ENCODE results near the gene SPRED1. TPM values are rescaled to one million over a fixed set of nuclear protein-coding genes. Genes with fewer than 3 reads are reported as not detected.

The SPRED1 gene
- total and polyA plus RNA-seq, 11 donors = 3.3 to 34.8 (median 9.7) TPM

DNA sequence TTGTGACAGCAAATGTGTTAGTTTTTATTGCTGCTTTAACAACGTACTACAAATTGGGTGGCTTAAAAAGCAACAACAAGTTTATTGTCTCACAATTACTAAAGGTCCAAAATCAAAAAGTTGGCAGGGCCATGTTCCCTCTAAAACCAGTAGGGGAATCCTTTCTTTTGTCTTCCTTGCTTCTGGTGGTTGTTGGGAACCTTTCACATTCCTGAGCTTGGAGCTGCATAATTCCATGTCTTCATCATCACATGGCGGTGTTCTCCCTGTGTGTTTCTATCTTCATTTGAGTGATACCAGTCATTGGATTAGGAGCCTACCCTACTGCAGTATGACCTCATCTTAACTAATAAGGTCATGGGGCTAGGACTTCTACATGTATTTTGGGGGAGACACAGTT is 7.4 kb downstream of the SPRED1 start:
- Histone ChIP-seq H3K9me3 (no peaks in the 10 kb centered on the region), H3K4me1 (peaks cover 0 to 85% (median 30%) of the 10 kb centered on the region in 12 donors), H3K27me3 (no peaks in the 10 kb centered on the region), H3K4me3 (no peak overlapping the region), H3K36me3 (no peaks in the 10 kb centered on the region), H3K27ac (no peak overlapping the region)
- no peak for DNase-seq
- intact Hi-C loops (cut with DNase I) = no loop called here
- TF ChIP-seq, protein P1, sequence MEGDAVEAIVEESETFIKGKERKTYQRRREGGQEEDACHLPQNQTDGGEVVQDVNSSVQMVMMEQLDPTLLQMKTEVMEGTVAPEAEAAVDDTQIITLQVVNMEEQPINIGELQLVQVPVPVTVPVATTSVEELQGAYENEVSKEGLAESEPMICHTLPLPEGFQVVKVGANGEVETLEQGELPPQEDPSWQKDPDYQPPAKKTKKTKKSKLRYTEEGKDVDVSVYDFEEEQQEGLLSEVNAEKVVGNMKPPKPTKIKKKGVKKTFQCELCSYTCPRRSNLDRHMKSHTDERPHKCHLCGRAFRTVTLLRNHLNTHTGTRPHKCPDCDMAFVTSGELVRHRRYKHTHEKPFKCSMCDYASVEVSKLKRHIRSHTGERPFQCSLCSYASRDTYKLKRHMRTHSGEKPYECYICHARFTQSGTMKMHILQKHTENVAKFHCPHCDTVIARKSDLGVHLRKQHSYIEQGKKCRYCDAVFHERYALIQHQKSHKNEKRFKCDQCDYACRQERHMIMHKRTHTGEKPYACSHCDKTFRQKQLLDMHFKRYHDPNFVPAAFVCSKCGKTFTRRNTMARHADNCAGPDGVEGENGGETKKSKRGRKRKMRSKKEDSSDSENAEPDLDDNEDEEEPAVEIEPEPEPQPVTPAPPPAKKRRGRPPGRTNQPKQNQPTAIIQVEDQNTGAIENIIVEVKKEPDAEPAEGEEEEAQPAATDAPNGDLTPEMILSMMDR (IDR thresholded peaks at IDR 0.05) = no peak
- no peak for TF ChIP-seq POLR2A (IDR thresholded peaks at IDR 0.05)
- WGBS, 4 donors = 63 to 83% (median 73%) methylated on average over 2 of the region's 2 CpGs
- no peak for ATAC-seq

DNA sequence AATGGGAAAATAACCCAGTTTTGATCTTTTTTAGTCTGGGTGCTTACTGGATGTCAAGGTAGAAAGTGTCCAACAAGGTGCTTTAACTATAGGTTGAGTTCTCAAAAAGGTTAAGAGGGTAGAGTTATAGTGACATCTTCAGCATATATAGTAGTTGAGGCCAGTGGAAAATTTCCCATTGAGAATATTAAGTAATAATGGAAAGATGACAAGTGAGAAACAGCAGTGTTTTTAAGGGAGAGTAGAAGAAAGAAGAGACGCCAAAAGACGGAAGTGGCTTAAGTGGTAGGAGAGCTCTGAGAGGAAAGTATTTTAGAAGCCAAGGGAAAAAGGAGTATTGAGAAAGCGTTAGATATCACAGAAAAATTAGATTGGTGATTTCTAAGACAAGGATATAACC is 10.6 kb downstream of the SPRED1 start:
- Histone ChIP-seq H3K4me3 (no peak overlapping the region), H3K36me3 (peaks cover 0 to 4% (median 0%) of the 10 kb centered on the region in 9 donors), H3K27ac (no peak overlapping the region), H3K9me3 (no peaks in the 10 kb centered on the region), H3K4me1 (peaks cover 0 to 76% (median 24%) of the 10 kb centered on the region in 12 donors), H3K27me3 (no peaks in the 10 kb centered on the region)
- intact Hi-C loops (cut with DNase I) = no loop called here
- WGBS, 4 donors = 92 to 98% (median 94%) methylated on average over 3 of the region's 3 CpGs
- DNase-seq (no peak), ATAC-seq (no peak)
- TF ChIP-seq POLR2A (IDR thresholded peaks at IDR 0.05) = no peak
- TF ChIP-seq, protein P1 (IDR thresholded peaks at IDR 0.05) = no peak

DNA sequence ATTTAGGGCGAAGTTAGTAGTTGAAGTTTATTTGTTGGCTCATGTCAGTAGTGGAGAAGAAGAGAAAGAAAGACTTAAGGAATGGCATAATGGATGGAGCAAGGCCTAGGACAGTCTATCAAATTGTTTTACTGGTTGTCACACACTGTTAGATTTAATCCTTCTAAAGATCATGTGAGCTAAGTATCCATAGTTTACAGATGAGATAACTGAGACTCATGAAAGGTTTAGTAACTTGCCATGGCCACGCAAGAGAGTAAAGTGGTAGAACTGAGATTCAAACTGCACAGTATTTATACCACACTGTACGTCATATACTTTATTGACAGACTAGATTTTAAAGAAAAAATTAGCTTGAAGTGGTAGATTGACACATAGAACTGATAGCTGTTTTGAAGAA is 11.4 kb downstream of the SPRED1 start:
- Histone ChIP-seq H3K4me3 (no peak overlapping the region), H3K27ac (no peak overlapping the region), H3K4me1 (peaks cover 0 to 71% (median 21%) of the 10 kb centered on the region in 12 donors), H3K36me3 (peaks cover 0 to 11% (median 0%) of the 10 kb centered on the region in 9 donors), H3K9me3 (no peaks in the 10 kb centered on the region), H3K27me3 (no peaks in the 10 kb centered on the region)
- DNase-seq (no peak), ATAC-seq (no peak)
- intact Hi-C loops (cut with DNase I) = no loop called here
- 80 to 89% (median 87%) methylated on average over 3 of the region's 3 CpGs for WGBS, 4 donors
- TF ChIP-seq POLR2A (IDR thresholded peaks at IDR 0.05) = no peak

DNA sequence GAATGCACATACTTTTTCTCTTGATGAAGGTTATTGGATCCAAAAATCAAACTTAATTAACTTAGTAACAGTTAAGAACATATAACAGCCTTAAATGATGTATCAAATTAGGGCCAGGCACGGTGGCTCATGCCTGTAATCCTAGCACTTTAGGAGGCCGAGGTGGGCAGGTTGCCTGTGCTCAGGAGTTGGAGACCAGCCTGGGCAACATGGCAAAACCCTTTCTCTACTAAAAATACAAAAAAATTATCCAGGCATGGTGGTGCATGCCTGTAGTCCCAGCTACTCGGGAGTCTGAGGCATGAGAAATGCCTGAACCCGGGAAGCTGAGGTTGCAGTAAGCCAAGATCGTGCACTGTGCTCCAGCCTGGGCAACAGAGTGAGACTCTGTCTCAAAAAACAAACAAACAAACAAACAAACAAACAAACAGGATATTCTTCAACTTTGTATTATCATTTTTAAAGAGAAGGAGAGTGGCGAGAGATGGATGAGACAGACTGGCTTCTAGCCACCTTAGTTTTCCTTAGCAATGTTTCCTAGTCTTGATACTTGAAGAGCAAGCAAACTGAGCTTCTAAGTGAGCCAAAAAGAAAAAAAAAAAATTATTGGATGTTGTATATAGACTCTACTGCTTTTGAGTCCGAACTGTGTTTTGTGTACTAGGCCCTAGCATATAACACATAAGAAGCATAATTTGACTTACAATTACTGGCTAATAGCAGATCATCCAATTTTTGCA is 13.8 kb downstream of the SPRED1 start:
- ATAC-seq (peak in 2 of 4 donors; percentile 9 to 43), DNase-seq (no peak)
- Histone ChIP-seq H3K9me3 (no peaks in the 10 kb centered on the region), H3K27me3 (no peaks in the 10 kb centered on the region), H3K27ac (no peak overlapping the region), H3K4me3 (no peak overlapping the region), H3K4me1 (peaks cover 0 to 60% (median 18%) of the 10 kb centered on the region in 12 donors), H3K36me3 (peaks cover 0 to 20% (median 0%) of the 10 kb centered on the region in 9 donors)
- intact Hi-C loops (cut with DNase I) = loop anchor here in 1 of 10 donors (5.0 kb wide), 1 partner anchor 51 kb away; no protein-coding TSS in a partner anchor
- WGBS, 4 donors = 43 to 63% (median 54%) methylated on average over 7 of the region's 7 CpGs
- TF ChIP-seq, protein P1 (IDR thresholded peaks at IDR 0.05) = no peak
- no peak for TF ChIP-seq POLR2A (IDR thresholded peaks at IDR 0.05)

Measured in heart left ventricle (tissue), 16 donors.